IPS DF 4.7 (cell line): ENCODE data around the gene AJUBA.
"Not testable (repeated sequence)": the region's sequence is repeated elsewhere in the genome, so short reads cannot be mapped to it uniquely, and the experiment has no call there.

Experiments used
- DNase-seq: peaks from one replicate; pipeline ENCODE4 v3.0.0-alpha.2; 2013; ENCODE audit warnings: low spot score; ENCODE audit errors: extremely low read depth

The AJUBA gene

GRCh38 chr14:22982477-22983245 lies at the start of gene AJUBA:
AJUBA (minus strand) TSS chr14:22982551; CDS start chr14:22982266, 285 bp downstream.
- no peak for DNase-seq

DNA sequence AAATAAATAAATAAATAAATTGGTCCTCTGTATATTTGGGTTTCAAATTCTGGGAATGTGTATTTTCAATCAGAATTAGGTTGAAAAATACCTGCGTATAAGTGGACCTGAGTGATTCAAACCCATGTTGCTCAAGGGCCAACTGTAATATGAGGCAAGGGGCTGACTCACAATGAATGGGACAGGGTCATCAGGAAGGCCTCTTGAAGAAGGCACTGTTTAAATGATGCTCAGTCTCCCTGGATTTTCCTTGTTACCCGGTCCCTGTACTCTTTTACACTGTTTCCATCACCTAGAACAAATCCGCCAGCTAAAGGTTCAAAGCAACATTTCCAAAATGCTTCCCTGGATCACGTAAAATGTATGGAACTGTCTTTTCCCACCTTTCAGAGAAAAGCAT lies 48.6 kb upstream of the AJUBA start:
- no peak for DNase-seq

DNA sequence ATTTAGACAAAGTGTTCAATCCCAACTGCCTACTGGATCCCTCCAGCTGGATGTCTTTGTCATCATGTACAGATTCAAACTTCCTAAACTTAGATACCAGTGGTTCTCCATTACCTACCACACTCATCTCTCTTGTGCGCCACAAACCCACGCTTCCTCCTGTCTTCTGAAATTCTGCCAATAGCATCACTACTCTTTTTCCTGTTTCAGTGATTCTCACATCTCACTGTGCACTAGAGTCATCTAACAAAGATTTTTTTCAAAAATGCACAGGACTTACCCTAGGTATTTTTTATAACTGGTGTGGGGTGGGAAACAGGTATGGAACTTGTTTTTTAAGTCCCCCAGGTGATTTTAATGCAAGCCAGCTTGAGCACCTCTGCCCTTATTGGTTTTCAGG lies 46.4 kb upstream of the AJUBA start:
- no peak for DNase-seq

- no peak for DNase-seq
These were observed 42.9 kb upstream of the AJUBA start for GRCh38 chr14:23025151-23025814.

- no peak for DNase-seq
These were observed 42.3 kb upstream of the AJUBA start for GRCh38 chr14:23024612-23025075.

- no peak for DNase-seq
These were observed 41.4 kb upstream of the AJUBA start for GRCh38 chr14:23023795-23024152.

GRCh38 chr14:23023022-23023794 lies 40.9 kb upstream of the AJUBA start:
- no peak for DNase-seq

- no peak for DNase-seq
These were observed 39.6 kb upstream of the AJUBA start for GRCh38 chr14:23021889-23022442.

- no peak for DNase-seq
These were observed 39.1 kb upstream of the AJUBA start for GRCh38 chr14:23021434-23021833.

DNA sequence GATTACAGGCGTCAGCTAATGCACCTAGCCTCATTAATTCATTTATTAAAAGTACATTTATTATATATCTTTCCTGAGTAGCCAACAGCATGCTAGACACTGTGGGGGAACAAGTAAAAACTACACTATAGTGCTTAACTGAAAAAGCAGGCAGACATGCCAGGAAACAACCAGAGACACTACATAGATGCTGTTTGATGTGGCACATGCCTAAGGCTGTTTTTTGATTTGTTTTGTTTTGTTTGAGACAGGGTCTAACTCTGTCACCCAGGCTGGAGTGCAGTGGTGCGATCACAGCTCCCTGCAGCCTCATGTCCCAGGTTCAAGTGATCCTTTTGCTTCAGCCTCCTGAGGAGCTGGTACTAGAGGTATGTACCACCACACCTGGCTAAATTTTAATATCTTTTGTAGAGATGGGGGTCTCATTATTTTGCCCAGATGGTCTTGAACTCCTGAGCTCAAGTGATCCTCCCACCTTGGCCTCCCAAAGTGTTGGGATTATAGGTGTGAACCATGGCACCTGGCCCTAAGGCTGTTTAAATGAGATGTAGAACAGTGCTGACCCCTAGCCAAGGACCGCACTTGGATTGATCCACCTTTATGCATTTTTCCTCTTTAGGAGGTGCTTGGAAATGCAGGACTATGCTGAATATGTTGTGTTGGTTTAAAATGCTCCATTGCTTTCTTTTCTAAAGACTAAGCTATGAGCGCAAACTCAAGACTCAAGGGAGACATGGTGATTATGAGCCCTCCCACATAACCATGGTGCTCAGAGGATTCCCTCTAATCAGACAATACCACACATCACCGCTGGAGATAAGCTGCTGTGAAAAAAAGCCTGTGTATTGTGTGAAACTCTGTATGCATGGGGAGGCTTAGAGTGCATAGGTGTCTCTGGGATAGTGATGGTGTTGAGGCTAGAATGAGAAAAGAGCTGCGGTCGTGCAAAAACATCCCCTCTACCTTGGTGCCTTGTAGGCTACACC lies 38.1 kb upstream of the AJUBA start:
- DNase-seq: no peak

DNA sequence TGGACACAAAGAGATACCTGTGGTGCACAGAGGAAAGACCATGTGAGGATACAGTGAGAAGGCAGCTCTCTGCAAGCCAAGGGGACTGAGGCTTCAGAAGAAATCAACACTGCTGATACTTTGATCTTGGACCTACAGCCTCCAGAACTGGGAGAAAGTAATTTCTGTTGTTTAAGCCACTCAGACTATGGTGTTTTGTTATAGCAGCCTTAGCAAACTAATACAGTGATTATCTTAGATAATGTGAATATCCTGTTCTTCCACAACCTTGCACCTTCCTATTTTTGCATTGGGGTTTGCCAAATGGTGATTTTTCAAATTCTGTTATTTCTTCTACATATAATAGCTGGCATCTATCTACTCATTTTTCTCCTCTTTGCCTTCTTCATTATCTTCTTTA lies 35.8 kb upstream of the AJUBA start:
- DNase-seq: no peak

DNA sequence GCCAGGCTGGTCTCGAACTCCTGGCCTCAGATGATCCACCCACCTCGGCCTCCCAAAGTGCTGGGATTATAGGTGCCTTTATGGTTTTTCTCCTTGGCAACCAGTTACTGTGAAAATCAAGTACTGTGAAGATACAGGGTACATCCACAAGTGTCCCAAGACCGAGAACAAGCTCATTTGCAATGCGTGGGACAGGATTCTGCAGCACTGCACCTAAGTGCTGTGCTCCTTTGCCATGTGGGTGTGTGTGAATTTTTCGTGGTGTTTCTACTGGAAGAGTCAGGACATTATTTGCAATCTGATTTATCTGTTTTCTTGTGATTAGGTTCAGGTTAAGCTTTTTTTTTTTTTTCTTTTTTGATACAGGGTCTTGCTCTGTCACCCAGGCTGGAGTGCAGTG lies 34.7 kb upstream of the AJUBA start:
- no peak for DNase-seq

DNA sequence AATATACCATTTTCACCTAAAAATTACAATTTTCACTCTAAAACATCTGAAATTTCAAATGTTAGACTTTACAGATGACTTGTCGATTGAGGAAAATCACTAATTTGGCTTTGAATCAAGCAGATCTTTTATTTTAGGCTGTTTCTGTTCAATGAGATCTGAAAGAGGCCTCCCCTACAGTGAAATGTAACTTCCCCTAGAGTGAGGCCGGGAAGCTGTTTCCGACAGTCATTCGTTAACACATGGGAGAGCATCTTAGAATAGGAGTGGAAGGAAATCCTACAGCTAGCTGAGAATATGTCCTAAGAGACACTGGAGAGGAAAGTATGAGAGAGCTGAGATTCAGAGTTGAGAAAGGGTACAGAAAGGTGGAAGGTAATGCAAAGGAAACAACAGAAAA lies 33.3 kb upstream of the AJUBA start:
- DNase-seq: no peak

DNA sequence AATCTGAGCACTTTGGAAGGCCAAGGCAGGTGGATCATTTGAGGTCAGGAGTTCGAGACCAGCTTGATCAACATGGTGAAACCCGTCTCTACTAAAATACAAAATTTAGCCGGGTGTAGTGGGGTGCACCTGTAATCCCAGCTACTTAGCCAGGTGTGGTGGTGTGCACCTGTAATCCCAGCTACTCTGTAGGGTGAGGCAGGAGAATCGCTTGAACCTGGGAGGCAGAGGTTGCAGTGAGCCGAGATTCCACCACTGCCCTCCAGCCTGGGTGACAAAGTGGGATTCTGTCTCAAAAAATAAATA lies 31.4 kb upstream of the AJUBA start:
- DNase-seq: not testable (repeated sequence)

GRCh38 chr14:23013054-23013748 lies 30.9 kb upstream of the AJUBA start:
- no peak for DNase-seq

DNA sequence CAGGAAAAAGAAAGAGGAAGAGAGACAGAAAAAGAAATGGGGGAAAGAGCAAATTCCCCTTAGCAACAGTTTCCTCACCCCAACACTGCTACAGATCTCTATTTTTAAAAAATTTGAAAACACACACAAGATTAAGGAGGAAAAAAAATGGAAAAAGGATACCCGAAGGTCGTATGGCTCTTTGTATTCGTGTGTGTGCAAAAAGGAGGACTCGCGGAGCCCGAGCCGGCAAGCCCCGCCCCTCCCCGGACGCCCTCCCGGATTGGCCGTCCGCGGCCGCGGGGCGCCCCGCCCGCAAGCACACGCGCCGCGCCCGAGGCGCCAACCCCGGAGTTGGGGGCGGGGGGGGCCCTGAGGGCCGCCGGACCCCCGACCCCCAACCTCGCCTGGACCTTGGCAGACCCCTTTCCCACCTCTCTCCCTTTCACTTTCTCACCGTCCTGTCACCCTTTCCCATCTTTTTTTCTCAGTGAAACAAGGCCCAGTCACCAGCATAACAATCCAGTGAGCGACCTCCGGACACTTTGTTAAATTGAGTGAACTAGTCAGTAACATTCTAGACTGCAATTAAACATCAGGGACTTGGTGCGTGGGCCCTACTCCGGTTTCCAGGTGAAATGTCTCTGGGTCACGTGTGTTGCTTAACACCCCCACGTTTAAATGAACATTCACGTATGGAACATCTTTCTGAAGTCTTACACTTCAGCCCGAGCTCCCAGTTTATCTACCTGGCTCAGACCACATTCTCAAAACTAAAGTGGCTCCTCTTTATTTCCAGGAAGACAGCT lies 27.8 kb upstream of the AJUBA start, which contains the start of gene C14orf93:
TSS of gene C14orf93 (minus strand) at position 205 of the 788 bp plus-strand sequence. CDS start 11,120 bp downstream, outside the sequence.
- DNase-seq: no peak

GRCh38 chr14:23009483-23009938 lies 27.2 kb upstream of the AJUBA start:
- no peak for DNase-seq

DNA sequence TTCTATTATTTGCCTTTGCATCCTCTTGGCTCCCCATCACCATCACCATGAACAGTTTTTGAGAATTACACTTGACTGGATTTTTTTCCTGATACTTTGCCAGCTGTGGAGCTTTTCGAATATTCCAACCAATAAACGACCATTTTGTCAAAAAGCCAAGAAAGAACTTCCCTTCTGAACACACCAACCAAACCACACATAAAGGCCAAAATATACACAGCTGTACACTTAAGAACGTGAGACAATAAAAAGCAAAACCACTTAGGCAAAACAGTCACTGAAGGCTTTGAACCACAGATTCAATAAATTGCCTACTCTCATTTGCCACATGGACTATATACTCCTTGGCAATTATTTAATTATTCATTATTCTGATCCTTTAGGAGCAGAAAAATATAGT lies 26.5 kb upstream of the AJUBA start:
- no peak for DNase-seq
